Ectodermal cell (in vitro differentiated cells): Measurements from ENCODE around the gene CCL5.

Experiments used
- H3K27ac ChIP-seq: 2 replicates; pipeline ENCODE4 v1.7.0; 2013; ENCODE audit warnings: mild to moderate bottlenecking, low read depth, low read length; ENCODE audit not compliant: insufficient read depth, poor library complexity, severe bottlenecking
- H3K27me3 ChIP-seq: 2 replicates; pipeline ENCODE4 v1.7.0; 2013; ENCODE audit warnings: mild to moderate bottlenecking, low read length; ENCODE audit not compliant: insufficient read depth, control insufficient read depth, poor library complexity, severe bottlenecking
- H3K36me3 ChIP-seq: one replicate; pipeline ENCODE4 v1.7.0; 2013; ENCODE audit warnings: low read length; ENCODE audit not compliant: control insufficient read depth, insufficient read depth
- H3K4me1 ChIP-seq: one replicate; pipeline ENCODE4 v1.7.0; 2013; ENCODE audit warnings: low read length; ENCODE audit not compliant: control insufficient read depth, insufficient read depth
- H3K4me3 ChIP-seq: 2 replicates; pipeline ENCODE4 v1.7.0; 2013; ENCODE audit warnings: low read depth, low read length, control low read depth; ENCODE audit not compliant: insufficient read depth
- H3K9me3 ChIP-seq: 2 replicates; pipeline ENCODE4 v1.7.0; 2013; ENCODE audit warnings: mild to moderate bottlenecking, low read length, moderate library complexity; ENCODE audit not compliant: control insufficient read depth
- WGBS, 2 experiments: methylation state at CpG; one replicate each; pipeline ENCODE4 v1.1.7; 2013; ENCODE audit warnings: missing lambda C conversion rate in 2 of 2; 5-methylcytosine and 5-hydroxymethylcytosine counted together

CCL5 gene

GRCh38 chr17:35847006-35847405 is 33.2 kb downstream of the CCL5 start:
- WGBS, 2 experiments, result 90 to 100% methylated on average over 1 of the region's 2 CpGs
- H3K27me3 ChIP-seq, result no peaks in the 10 kb centered on the region
- H3K4me1 ChIP-seq, result no peaks in the 10 kb centered on the region
- no peak overlapping the region for H3K27ac ChIP-seq
- H3K9me3 ChIP-seq, result no peaks in the 10 kb centered on the region
- H3K36me3 ChIP-seq, result peaks cover 55% of the 10 kb centered on the region
- no peak overlapping the region for H3K4me3 ChIP-seq

GRCh38 chr17:35846055-35846809 is 33.9 kb downstream of the CCL5 start:
- peaks cover 62% of the 10 kb centered on the region for H3K36me3 ChIP-seq
- no peaks in the 10 kb centered on the region for H3K9me3 ChIP-seq

GRCh38 chr17:35844547-35844946 is 35.6 kb downstream of the CCL5 start:
- Histone ChIP-seq H3K4me3 (no peak overlapping the region), H3K4me1 (no peaks in the 10 kb centered on the region), H3K36me3 (peaks cover 69% of the 10 kb centered on the region), H3K27ac (no peak overlapping the region), H3K9me3 (no peaks in the 10 kb centered on the region), H3K27me3 (no peaks in the 10 kb centered on the region)
- WGBS, 2 experiments, result 96 to 98% methylated on average over 19 of the region's 19 CpGs

More at GRCh38 chr17:35846055-35846809, 33.9 kb downstream of the CCL5 start:
- WGBS, 2 experiments, result 90% methylated on average over 2 to 3 of the region's 3 CpGs
- Histone ChIP-seq H3K4me3 (no peak overlapping the region), H3K4me1 (no peaks in the 10 kb centered on the region), H3K27ac (no peak overlapping the region), H3K27me3 (no peaks in the 10 kb centered on the region)

GRCh38 chr17:35843698-35844097 is 36.5 kb downstream of the CCL5 start:
- H3K4me1 ChIP-seq, result no peaks in the 10 kb centered on the region
- H3K27ac ChIP-seq, result no peak overlapping the region
- peaks cover 75% of the 10 kb centered on the region for H3K36me3 ChIP-seq
- no peaks in the 10 kb centered on the region for H3K9me3 ChIP-seq
- WGBS, 2 experiments, result 100% methylated on average over 2 of the region's 2 CpGs
- no peak overlapping the region for H3K4me3 ChIP-seq
- no peaks in the 10 kb centered on the region for H3K27me3 ChIP-seq

- WGBS, 2 experiments, result 94 to 97% methylated on average over 5 of the region's 5 CpGs
These were observed 37.9 kb downstream of the CCL5 start for GRCh38 chr17:35842239-35842638.

GRCh38 chr17:35841505-35841904 is 38.7 kb downstream of the CCL5 start:
- Histone ChIP-seq H3K36me3 (peaks cover 87% of the 10 kb centered on the region), H3K4me3 (no peak overlapping the region), H3K27me3 (no peaks in the 10 kb centered on the region), H3K4me1 (no peaks in the 10 kb centered on the region), H3K27ac (no peak overlapping the region), H3K9me3 (no peaks in the 10 kb centered on the region)
- 90 to 91% methylated on average over 4 of the region's 4 CpGs for WGBS, 2 experiments

More at GRCh38 chr17:35842239-35842638, 37.9 kb downstream of the CCL5 start:
- Histone ChIP-seq H3K27ac (no peak overlapping the region), H3K4me3 (no peak overlapping the region), H3K4me1 (no peaks in the 10 kb centered on the region), H3K9me3 (no peaks in the 10 kb centered on the region), H3K36me3 (peaks cover 82% of the 10 kb centered on the region), H3K27me3 (no peaks in the 10 kb centered on the region)

- WGBS, 2 experiments, result 80 to 100% methylated on average over 1 to 3 of the region's 3 CpGs
- H3K36me3 ChIP-seq, result peaks cover 88% of the 10 kb centered on the region
- H3K4me1 ChIP-seq, result no peaks in the 10 kb centered on the region
- H3K27ac ChIP-seq, result no peak overlapping the region
- H3K27me3 ChIP-seq, result no peaks in the 10 kb centered on the region
- no peaks in the 10 kb centered on the region for H3K9me3 ChIP-seq
- H3K4me3 ChIP-seq, result no peak overlapping the region
These were observed 39.1 kb downstream of the CCL5 start for GRCh38 chr17:35841101-35841500.

- no peak overlapping the region for H3K27ac ChIP-seq
- H3K4me3 ChIP-seq, result no peak overlapping the region
- peaks cover 54% of the 10 kb centered on the region for H3K36me3 ChIP-seq
- H3K27me3 ChIP-seq, result no peaks in the 10 kb centered on the region
- 100% methylated on average over 1 of the region's 1 CpG; no CpG with 5 or more reads in 1 of the 2 experiments for WGBS, 2 experiments
- no peaks in the 10 kb centered on the region for H3K4me1 ChIP-seq
- no peaks in the 10 kb centered on the region for H3K9me3 ChIP-seq
These were observed 55.0 kb downstream of the CCL5 start for GRCh38 chr17:35825206-35825605.
